Posterior cingulate gyrus (tissue), 11 donors: ENCODE data around the gene TMEM200C.

Source experiments
- DNase-seq, 10 donors: peaks; one replicate each; pipeline versions ENCODE4 v3.0.0 to v3.0.0-alpha.2; 2020 to 2021; ENCODE audit warnings: mixed read lengths in 3 of 10
- intact Hi-C: fragments of 100-400 bp; cut with DNase I; formaldehyde crosslinking; loops from one replicate; pipeline ENCODE4 v1.15.1; 2023

Gene TMEM200C

GRCh38 chr18:5840547-5840946, 54.8 kb downstream of the TMEM200C start:
- intact Hi-C loops: no loop called here
- DNase-seq: no peak

- DNase-seq: no peak
- intact Hi-C loops: no loop called here
These were observed 55.3 kb downstream of the TMEM200C start for GRCh38 chr18:5840025-5840424.

- intact Hi-C loops: no loop called here
- DNase-seq: peak in 3 of 10 donors; percentile 9 to 81 (median 63)
These were observed 56.2 kb downstream of the TMEM200C start for GRCh38 chr18:5839102-5839501.
